Mesenchymal stem cell (in vitro differentiated cells and primary cell): Measurements from ENCODE around the gene SDK2.

Source experiments
- DNase-seq: peaks from one replicate; pipeline ENCODE4 v3.0.0-alpha.2; 2013
- H2AFZ ChIP-seq: one replicate; pipeline ENCODE4 v1.6.1; 2013; ENCODE audit warnings: low read depth, mild to moderate bottlenecking, control low read depth, inconsistent platforms, low read length, moderate library complexity
- H2AK5ac ChIP-seq: 2 replicates; pipeline ENCODE4 v1.6.1; 2013; ENCODE audit warnings: low read length, moderate library complexity, mild to moderate bottlenecking, inconsistent platforms; ENCODE audit not compliant: severe bottlenecking
- H2BK120ac ChIP-seq: one replicate; pipeline ENCODE4 v1.6.1; 2013; ENCODE audit warnings: low read depth, mild to moderate bottlenecking, inconsistent platforms, low read length, moderate library complexity
- H2BK12ac ChIP-seq, 2 experiments: one replicate each; pipeline ENCODE4 v1.6.1; 2013; ENCODE audit warnings: inconsistent platforms in 2 of 2, low read length in 2 of 2, mild to moderate bottlenecking in 2 of 2, moderate library complexity in 2 of 2, control low read depth in 1 of 2
- H2BK15ac ChIP-seq: one replicate; pipeline ENCODE4 v1.6.1; 2013; ENCODE audit warnings: mild to moderate bottlenecking, low read depth, inconsistent platforms; ENCODE audit not compliant: poor library complexity, severe bottlenecking
- H2BK5ac ChIP-seq: 2 replicates; pipeline ENCODE4 v1.6.1; 2013; ENCODE audit warnings: low read depth, mild to moderate bottlenecking, low read length, control low read depth, inconsistent platforms; ENCODE audit not compliant: poor library complexity, severe bottlenecking
- H3K14ac ChIP-seq, 2 experiments: one replicate each; pipeline ENCODE4 v1.6.1; 2013; ENCODE audit warnings: inconsistent platforms in 2 of 2, low read length in 2 of 2, control low read depth in 1 of 2, mild to moderate bottlenecking in 1 of 2, moderate library complexity in 1 of 2
- H3K18ac ChIP-seq, 2 experiments: one replicate each; pipeline ENCODE4 v1.6.1; 2013; ENCODE audit warnings: inconsistent platforms in 2 of 2, low read length in 2 of 2, control low read depth in 1 of 2, low read depth in 1 of 2, mild to moderate bottlenecking in 1 of 2
- H3K23ac ChIP-seq, 2 experiments: one replicate each; pipeline ENCODE4 v1.6.1; 2013; ENCODE audit warnings: inconsistent platforms in 2 of 2, low read length in 2 of 2, mild to moderate bottlenecking in 2 of 2, moderate library complexity in 2 of 2, control low read depth in 1 of 2
- H3K27ac ChIP-seq: 2 replicates; pipeline ENCODE4 v1.5.1; 2013; ENCODE audit warnings: mild to moderate bottlenecking, moderate library complexity, low read length, control low read depth, inconsistent platforms; ENCODE audit not compliant: poor library complexity, severe bottlenecking
- H3K27me3 ChIP-seq, 2 experiments: 2 replicates each; pipeline versions ENCODE4 v1.6.1 to v1.7.0; 2013; ENCODE audit warnings: low read length in 2 of 2, mild to moderate bottlenecking in 2 of 2, moderate library complexity in 2 of 2, control low read depth in 1 of 2, inconsistent platforms in 1 of 2; ENCODE audit not compliant: control insufficient read depth in 1 of 2, insufficient read depth in 1 of 2
- H3K36me3 ChIP-seq, 2 experiments: 2 replicates each; pipeline versions ENCODE4 v1.6.1 to v1.7.0; 2013; ENCODE audit warnings: low read length in 2 of 2, control low read depth in 1 of 2, inconsistent platforms in 1 of 2, low read depth in 1 of 2, mild to moderate bottlenecking in 1 of 2; ENCODE audit not compliant: insufficient read depth in 2 of 2, control insufficient read depth in 1 of 2
- H3K4ac ChIP-seq, 2 experiments: one replicate each; pipeline ENCODE4 v1.6.1; 2013; ENCODE audit warnings: inconsistent platforms in 2 of 2, low read length in 2 of 2, mild to moderate bottlenecking in 2 of 2, moderate library complexity in 2 of 2, control low read depth in 1 of 2, low read depth in 1 of 2
- H3K4me1 ChIP-seq: 2 replicates; pipeline ENCODE4 v1.6.1; 2013; ENCODE audit warnings: low read depth, low read length, control low read depth; ENCODE audit not compliant: control insufficient read depth, insufficient read depth
- H3K4me2 ChIP-seq: 2 replicates; pipeline ENCODE4 v1.6.1; 2013; ENCODE audit warnings: low read length, mild to moderate bottlenecking, inconsistent platforms; ENCODE audit not compliant: poor library complexity, severe bottlenecking
- H3K4me3 ChIP-seq, 2 experiments: 2 replicates each; pipeline versions ENCODE4 v1.5.1 to v1.7.0; 2013; ENCODE audit warnings: low read length in 2 of 2, mild to moderate bottlenecking in 2 of 2, control low read depth in 1 of 2, low read depth in 1 of 2; ENCODE audit not compliant: insufficient read depth in 1 of 2
- H3K79me1 ChIP-seq: replicated peaks from 2 replicates; pipeline ENCODE4 v1.6.1; 2013; ENCODE audit warnings: mild to moderate bottlenecking, control low read depth, low read length, inconsistent platforms; ENCODE audit not compliant: poor library complexity, severe bottlenecking
- H3K9ac ChIP-seq: 2 replicates; pipeline ENCODE4 v1.7.0; 2013; ENCODE audit warnings: mild to moderate bottlenecking, low read length, moderate library complexity
- H3K9me3 ChIP-seq: 2 replicates; pipeline ENCODE4 v1.7.0; 2013; ENCODE audit warnings: mild to moderate bottlenecking, low read length; ENCODE audit not compliant: control insufficient read depth
- H4K8ac ChIP-seq: one replicate; pipeline ENCODE4 v1.6.1; 2013; ENCODE audit warnings: inconsistent platforms, mild to moderate bottlenecking, low read length, moderate library complexity
- H4K91ac ChIP-seq: one replicate; pipeline ENCODE4 v1.6.1; 2013; ENCODE audit warnings: mild to moderate bottlenecking, low read length, inconsistent platforms
- WGBS: methylation state at CpG from one replicate; pipeline ENCODE4 v1.1.7; 2013; ENCODE audit warnings: mixed read lengths; 5-methylcytosine and 5-hydroxymethylcytosine counted together

The SDK2 gene

GRCh38 chr17:73489333-73489732 is 154.9 kb downstream of the SDK2 start:
- Histone ChIP-seq H3K27ac (no peak overlapping the region), H3K27me3 (peaks cover 27 to 45% of the 10 kb centered on the region in 2 experiments), H3K9ac (no peak overlapping the region), H2AK5ac (no peak overlapping the region), H3K4me3 (no peak overlapping the region), H3K4me1 (peaks cover 1% of the 10 kb centered on the region), H2AFZ (no peak overlapping the region), H2BK12ac (no peak overlapping the region), H3K36me3 (no peaks in the 10 kb centered on the region), H3K4me2 (no peak overlapping the region), H2BK120ac (no peak overlapping the region), H3K14ac (no peak overlapping the region), H2BK15ac (no peak overlapping the region), H4K8ac (no peak overlapping the region), H3K4ac (no peak overlapping the region), H3K79me1 (no peaks in the 10 kb centered on the region), H2BK5ac (no peak overlapping the region), H3K18ac (no peak overlapping the region), H3K23ac (no peak overlapping the region), H3K9me3 (peaks cover 11% of the 10 kb centered on the region), H4K91ac (no peak overlapping the region)
- 73% methylated on average over 7 of the region's 7 CpGs for WGBS
- DNase-seq, result no peak

- no peak overlapping the region for H3K9ac ChIP-seq
- no peak overlapping the region for H2AFZ ChIP-seq
- H3K27ac ChIP-seq, result no peak overlapping the region
- no peak overlapping the region for H3K4me2 ChIP-seq
- H3K18ac ChIP-seq, result no peak overlapping the region
- H3K4me3 ChIP-seq, result no peak overlapping the region
- no peak overlapping the region for H2BK120ac ChIP-seq
- H3K4ac ChIP-seq, result no peak overlapping the region
- WGBS, result 75% methylated on average over 6 of the region's 6 CpGs
- H3K27me3 ChIP-seq, result peaks cover 0 to 26% of the 10 kb centered on the region in 2 experiments
- no peak overlapping the region for H4K91ac ChIP-seq
- no peaks in the 10 kb centered on the region for H3K79me1 ChIP-seq
- H2BK15ac ChIP-seq, result no peak overlapping the region
- DNase-seq, result no peak
- no peak overlapping the region for H4K8ac ChIP-seq
- no peaks in the 10 kb centered on the region for H3K36me3 ChIP-seq
- no peak overlapping the region for H2BK12ac ChIP-seq
- no peak overlapping the region for H3K23ac ChIP-seq
- H2AK5ac ChIP-seq, result no peak overlapping the region
- H3K4me1 ChIP-seq, result peaks cover 4% of the 10 kb centered on the region
- H2BK5ac ChIP-seq, result no peak overlapping the region
- peaks cover 11% of the 10 kb centered on the region for H3K9me3 ChIP-seq
- no peak overlapping the region for H3K14ac ChIP-seq
Observed at GRCh38 chr17:73485130-73485529, 159.1 kb downstream of the SDK2 start.

GRCh38 chr17:73482894-73483293 is 161.4 kb downstream of the SDK2 start:
- no peak overlapping the region for H2BK12ac ChIP-seq
- H3K4ac ChIP-seq, result no peak overlapping the region

GRCh38 chr17:73482251-73482716 is 162.0 kb downstream of the SDK2 start:
- H3K27me3 ChIP-seq, result peaks cover 5 to 38% of the 10 kb centered on the region in 2 experiments
- H3K4me1 ChIP-seq, result peaks cover 4% of the 10 kb centered on the region
- H3K23ac ChIP-seq, result no peak overlapping the region
- H3K4me3 ChIP-seq, result no peak overlapping the region
- WGBS, result 93% methylated on average over 16 of the region's 16 CpGs
- no peak overlapping the region for H2BK5ac ChIP-seq
- no peak overlapping the region for H3K18ac ChIP-seq
- no peak overlapping the region for H3K9ac ChIP-seq
- no peak overlapping the region for H4K8ac ChIP-seq
- H3K14ac ChIP-seq, result no peak overlapping the region
- H2BK120ac ChIP-seq, result no peak overlapping the region
- H4K91ac ChIP-seq, result no peak overlapping the region
- peaks cover 11% of the 10 kb centered on the region for H3K9me3 ChIP-seq
- no peaks in the 10 kb centered on the region for H3K36me3 ChIP-seq
- no peak overlapping the region for H3K4ac ChIP-seq
- no peak overlapping the region for H2BK12ac ChIP-seq
- DNase-seq, result no peak
- H3K79me1 ChIP-seq, result no peaks in the 10 kb centered on the region
- H2AFZ ChIP-seq, result no peak overlapping the region
- no peak overlapping the region for H2AK5ac ChIP-seq
- no peak overlapping the region for H2BK15ac ChIP-seq
- no peak overlapping the region for H3K27ac ChIP-seq
- no peak overlapping the region for H3K4me2 ChIP-seq

More at GRCh38 chr17:73482894-73483293, 161.4 kb downstream of the SDK2 start:
- no peak overlapping the region for H3K14ac ChIP-seq
- peaks cover 4% of the 10 kb centered on the region for H3K4me1 ChIP-seq
- no peak overlapping the region for H4K91ac ChIP-seq
- no peak overlapping the region for H3K18ac ChIP-seq
- H3K9ac ChIP-seq, result no peak overlapping the region
- H2BK15ac ChIP-seq, result no peak overlapping the region
- DNase-seq, result no peak
- peaks cover 0 to 32% of the 10 kb centered on the region in 2 experiments for H3K27me3 ChIP-seq
- 96% methylated on average over 10 of the region's 10 CpGs for WGBS
- H3K36me3 ChIP-seq, result no peaks in the 10 kb centered on the region
- peaks cover 11% of the 10 kb centered on the region for H3K9me3 ChIP-seq
- no peak overlapping the region for H2AFZ ChIP-seq
- no peak overlapping the region for H3K4me2 ChIP-seq
- no peak overlapping the region for H3K27ac ChIP-seq
- no peak overlapping the region for H2AK5ac ChIP-seq
- no peaks in the 10 kb centered on the region for H3K79me1 ChIP-seq
- H3K23ac ChIP-seq, result no peak overlapping the region
- no peak overlapping the region for H2BK5ac ChIP-seq
- H4K8ac ChIP-seq, result no peak overlapping the region
- H3K4me3 ChIP-seq, result no peak overlapping the region
- H2BK120ac ChIP-seq, result no peak overlapping the region
